GM19023 (cell line): ENCODE results near the gene PRKCE.

Experiments
- ATAC-seq: cut with Tn5 transposase; IDR thresholded peaks from one replicate; pipeline ENCODE4 v1.9.1; 2021; ENCODE audit warnings: mild to moderate bottlenecking, moderate library complexity; ENCODE audit not compliant: unreplicated experiment

PRKCE gene

GRCh38 chr2:45826884-45827635 is 175.6 kb downstream of the PRKCE start:
- no peak for ATAC-seq

GRCh38 chr2:45830322-45830721 is 178.8 kb downstream of the PRKCE start:
- no peak for ATAC-seq

- ATAC-seq, result no peak
Measured at GRCh38 chr2:45833301-45833967, 182.0 kb downstream of the PRKCE start.

GRCh38 chr2:45833968-45834344 is 182.5 kb downstream of the PRKCE start:
- peak; percentile 74 for ATAC-seq

- no peak for ATAC-seq
Measured at GRCh38 chr2:45834372-45834771, 182.9 kb downstream of the PRKCE start.

GRCh38 chr2:45834858-45835257 is 183.4 kb downstream of the PRKCE start:
- ATAC-seq, result no peak

- no peak for ATAC-seq
Measured at GRCh38 chr2:45836316-45836715, 184.8 kb downstream of the PRKCE start.

- no peak for ATAC-seq
Measured at GRCh38 chr2:45836740-45837139, 185.3 kb downstream of the PRKCE start.

GRCh38 chr2:45837812-45838341 is 186.4 kb downstream of the PRKCE start:
- ATAC-seq, result no peak

- no peak for ATAC-seq
Measured at GRCh38 chr2:45839508-45840251, 188.2 kb downstream of the PRKCE start.

- no peak for ATAC-seq
Measured at GRCh38 chr2:45840481-45840880, 189.0 kb downstream of the PRKCE start.

GRCh38 chr2:45841752-45842407 is 190.4 kb downstream of the PRKCE start:
- ATAC-seq, result no peak

GRCh38 chr2:45843136-45843535 is 191.7 kb downstream of the PRKCE start:
- ATAC-seq, result peak; percentile 76

GRCh38 chr2:45844796-45845457 is 193.5 kb downstream of the PRKCE start:
- no peak for ATAC-seq

- ATAC-seq, result no peak
Measured at GRCh38 chr2:45845566-45845965, 194.1 kb downstream of the PRKCE start.

GRCh38 chr2:45849491-45850283 is 198.2 kb downstream of the PRKCE start:
- ATAC-seq, result no peak

GRCh38 chr2:45850558-45850957 is 199.1 kb downstream of the PRKCE start:
- ATAC-seq, result no peak

GRCh38 chr2:45851111-45851510 is 199.6 kb downstream of the PRKCE start:
- ATAC-seq, result no peak

GRCh38 chr2:45851576-45852304 is 200.3 kb downstream of the PRKCE start:
- no peak for ATAC-seq
